HEK293T (cell line): Measurements from ENCODE around the gene GPR55.

Experiments
- BHLHE40 ChIP-seq: fragments of 450-650 bp; IDR thresholded peaks from 2 replicates; pipeline ENCODE4 v1.6.1; 2016; ENCODE audit warnings: mild to moderate bottlenecking, moderate library complexity, borderline replicate concordance
- CTBP1 ChIP-seq: fragments of 450-650 bp; IDR thresholded peaks from 2 replicates; pipeline ENCODE4 v1.6.1; 2016; ENCODE audit warnings: borderline replicate concordance
- ELF4 ChIP-seq: fragments of 450-650 bp; IDR thresholded peaks from 2 replicates; pipeline ENCODE4 v1.6.1; 2017; ENCODE audit warnings: antibody characterized with exemption
- HDGF ChIP-seq: fragments of 450-650 bp; IDR thresholded peaks from 2 replicates; pipeline ENCODE4 v1.6.1; 2017; ENCODE audit warnings: antibody characterized with exemption, borderline replicate concordance
- L3MBTL2 ChIP-seq: fragments of 450-650 bp; conservative IDR thresholded peaks from 2 replicates; pipeline ENCODE4 v1.6.1; 2016; ENCODE audit warnings: mild to moderate bottlenecking
- SP1 ChIP-seq: fragments of 450-650 bp; IDR thresholded peaks from 2 replicates; pipeline ENCODE4 v1.6.1; 2017
- SUZ12 ChIP-seq: fragments of 450-650 bp; IDR thresholded peaks from 2 replicates; pipeline ENCODE4 v1.6.1; 2016; ENCODE audit warnings: mild to moderate bottlenecking
- TF ChIP-seq, protein P1 (sequence below): fragments of 450-650 bp; IDR thresholded peaks from 2 replicates; pipeline ENCODE4 v1.6.1; 2016

DNA sequence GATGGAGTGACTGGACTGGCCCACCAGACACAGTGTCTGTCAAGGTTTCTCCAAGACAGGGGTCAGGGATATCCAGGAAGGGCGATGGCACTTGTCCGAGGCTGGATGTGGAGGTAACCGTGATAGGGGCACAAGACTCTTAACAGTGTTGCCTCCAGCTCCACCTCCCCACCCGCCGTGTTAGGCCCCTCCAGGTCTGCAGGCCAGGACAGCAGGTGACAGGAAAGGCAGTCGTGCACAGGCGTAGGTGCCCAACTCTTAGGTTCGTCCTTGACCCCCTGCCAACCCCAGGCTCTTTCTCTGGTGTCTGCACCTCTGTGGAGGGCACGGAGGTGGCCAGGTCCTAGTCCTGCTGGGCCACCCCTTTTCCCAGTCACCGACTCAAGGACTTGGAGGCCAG is 50.2 kb downstream of the GPR55 start:
- TF ChIP-seq SUZ12 (no peak), SP1 (no peak), BHLHE40 (no peak), L3MBTL2 (no peak), HDGF (no peak), CTBP1 (no peak), ELF4 (no peak)
- TF ChIP-seq, protein P1, sequence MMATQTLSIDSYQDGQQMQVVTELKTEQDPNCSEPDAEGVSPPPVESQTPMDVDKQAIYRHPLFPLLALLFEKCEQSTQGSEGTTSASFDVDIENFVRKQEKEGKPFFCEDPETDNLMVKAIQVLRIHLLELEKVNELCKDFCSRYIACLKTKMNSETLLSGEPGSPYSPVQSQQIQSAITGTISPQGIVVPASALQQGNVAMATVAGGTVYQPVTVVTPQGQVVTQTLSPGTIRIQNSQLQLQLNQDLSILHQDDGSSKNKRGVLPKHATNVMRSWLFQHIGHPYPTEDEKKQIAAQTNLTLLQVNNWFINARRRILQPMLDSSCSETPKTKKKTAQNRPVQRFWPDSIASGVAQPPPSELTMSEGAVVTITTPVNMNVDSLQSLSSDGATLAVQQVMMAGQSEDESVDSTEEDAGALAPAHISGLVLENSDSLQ, result no peak
